H9 (cell line): Measurements from ENCODE around the gene KLHL22. TPM values are rescaled to one million over a fixed set of nuclear protein-coding genes. Genes with fewer than 3 reads are reported as not detected.

Experiments used
- DNase-seq: peaks from one replicate; pipeline ENCODE4 v3.0.0-alpha.2; 2017
- H2AFZ ChIP-seq: one replicate; pipeline ENCODE4 v1.6.1; 2013; ENCODE audit warnings: mild to moderate bottlenecking, low read length, control low read depth, moderate library complexity
- H2AK5ac ChIP-seq: 2 replicates; pipeline ENCODE4 v1.6.1; 2013; ENCODE audit warnings: low read length, control low read depth, mixed read lengths; ENCODE audit not compliant: insufficient read length
- H2BK120ac ChIP-seq: one replicate; pipeline ENCODE4 v1.6.1; 2013; ENCODE audit warnings: low read depth, mild to moderate bottlenecking, low read length, control low read depth, inconsistent platforms; ENCODE audit not compliant: poor library complexity, severe bottlenecking
- H2BK12ac ChIP-seq: 2 replicates; pipeline ENCODE4 v1.6.1; 2013; ENCODE audit warnings: low read length, control low read depth, mixed read lengths, low read depth; ENCODE audit not compliant: insufficient read length
- H2BK15ac ChIP-seq: 2 replicates; pipeline ENCODE4 v1.6.1; 2013; ENCODE audit warnings: low read depth, low read length, control low read depth
- H2BK20ac ChIP-seq: one replicate; pipeline ENCODE4 v1.6.1; 2013; ENCODE audit warnings: low read depth, mild to moderate bottlenecking, low read length, control low read depth, inconsistent platforms; ENCODE audit not compliant: poor library complexity, severe bottlenecking
- H2BK5ac ChIP-seq: 2 replicates; pipeline ENCODE4 v1.6.1; 2013; ENCODE audit warnings: low read length, control low read depth, mixed read lengths; ENCODE audit not compliant: insufficient read length
- H3K14ac ChIP-seq: 2 replicates; pipeline ENCODE4 v1.6.1; 2013; ENCODE audit warnings: low read length, control low read depth; ENCODE audit not compliant: insufficient read depth
- H3K18ac ChIP-seq: 2 replicates; pipeline ENCODE4 v1.6.1; 2013; ENCODE audit warnings: low read depth, mild to moderate bottlenecking, mixed read lengths, low read length, control low read depth; ENCODE audit not compliant: insufficient read length
- H3K23ac ChIP-seq: 2 replicates; pipeline ENCODE4 v1.6.1; 2013; ENCODE audit warnings: low read length, control low read depth, mixed read lengths, low read depth; ENCODE audit not compliant: insufficient read length
- H3K23me2 ChIP-seq: 2 replicates; pipeline ENCODE4 v1.6.1; 2013; ENCODE audit warnings: low read depth, mild to moderate bottlenecking, mixed read lengths, low read length, control low read depth; ENCODE audit not compliant: insufficient read length, poor library complexity, severe bottlenecking
- H3K27ac ChIP-seq: 2 replicates; pipeline ENCODE4 v1.5.1; 2013; ENCODE audit warnings: low read length, control low read depth, mixed read lengths, low read depth; ENCODE audit not compliant: insufficient read length
- H3K27me3 ChIP-seq: 2 replicates; pipeline ENCODE4 v1.6.1; 2013; ENCODE audit warnings: low read length, control low read depth, inconsistent platforms; ENCODE audit not compliant: insufficient read depth
- H3K4ac ChIP-seq: 2 replicates; pipeline ENCODE4 v1.6.1; 2013; ENCODE audit warnings: low read depth, mild to moderate bottlenecking, control low read depth, inconsistent platforms, low read length, moderate library complexity
- H3K4me1 ChIP-seq: 2 replicates; pipeline ENCODE4 v1.6.1; 2013; ENCODE audit warnings: low read length, control low read depth, inconsistent platforms; ENCODE audit not compliant: insufficient read depth
- H3K4me2 ChIP-seq: 2 replicates; pipeline ENCODE4 v1.6.1; 2013; ENCODE audit warnings: low read length, control low read depth, mixed read lengths; ENCODE audit not compliant: insufficient read length, insufficient read depth
- H3K56ac ChIP-seq: 2 replicates; pipeline ENCODE4 v1.6.1; 2013; ENCODE audit warnings: low read depth, mild to moderate bottlenecking, mixed read lengths, low read length, control low read depth; ENCODE audit not compliant: insufficient read length
- H3K79me1 ChIP-seq: 2 replicates; pipeline ENCODE4 v1.6.1; 2013; ENCODE audit warnings: low read depth, mild to moderate bottlenecking, moderate library complexity, low read length, control low read depth, inconsistent platforms; ENCODE audit not compliant: insufficient read depth, poor library complexity, severe bottlenecking
- H3K79me2 ChIP-seq: 2 replicates; pipeline ENCODE4 v1.6.1; 2013; ENCODE audit warnings: low read length, control low read depth, inconsistent platforms; ENCODE audit not compliant: insufficient read depth
- H3K9ac ChIP-seq: 2 replicates; pipeline ENCODE4 v1.6.1; 2013; ENCODE audit warnings: low read length, control low read depth, mixed read lengths; ENCODE audit not compliant: insufficient read length; ENCODE audit errors: extremely low read depth
- H3K9me3 ChIP-seq: one replicate; pipeline ENCODE4 v1.6.1; 2013; ENCODE audit warnings: low read depth, low read length, inconsistent platforms; ENCODE audit not compliant: control insufficient read depth
- H3T11ph ChIP-seq: one replicate; pipeline ENCODE4 v1.6.1; 2013; ENCODE audit warnings: mild to moderate bottlenecking, low read length, control low read depth, inconsistent platforms
- H4K20me1 ChIP-seq: one replicate; pipeline ENCODE4 v1.6.1; 2013; ENCODE audit not compliant: control insufficient read depth, insufficient read length, insufficient read depth
- H4K5ac ChIP-seq: 2 replicates; pipeline ENCODE4 v1.6.1; 2013; ENCODE audit warnings: low read depth, mild to moderate bottlenecking, mixed read lengths, low read length, control low read depth; ENCODE audit not compliant: insufficient read length
- H4K8ac ChIP-seq: replicated peaks from 2 replicates; pipeline ENCODE4 v1.6.1; 2013; ENCODE audit warnings: low read length, control low read depth, mixed read lengths, low read depth; ENCODE audit not compliant: insufficient read length
- H4K91ac ChIP-seq: 2 replicates; pipeline ENCODE4 v1.6.1; 2013; ENCODE audit warnings: low read depth, mild to moderate bottlenecking, moderate library complexity, mixed read lengths, low read length, control low read depth; ENCODE audit not compliant: insufficient read length
- H3K27ac Mint-ChIP-seq, 3 experiments: 2 replicates in 2 of 3; 3 replicates in 1 of 3; pipeline ENCODE4 v1.8.0; 2020 to 2021; ENCODE audit warnings: mixed read lengths in 3 of 3, mild to moderate bottlenecking in 1 of 3, moderate library complexity in 1 of 3
- H3K27me3 Mint-ChIP-seq: 2 replicates; pipeline ENCODE4 v1.8.0; 2021; ENCODE audit warnings: low read depth, mild to moderate bottlenecking, moderate library complexity, mixed read lengths
- H3K36me3 Mint-ChIP-seq, 3 experiments: 2 replicates in 2 of 3; 3 replicates in 1 of 3; pipeline ENCODE4 v1.8.0; 2020 to 2021; ENCODE audit warnings: low read depth in 3 of 3, mixed read lengths in 3 of 3; ENCODE audit not compliant: insufficient read depth in 1 of 3
- H3K4me1 Mint-ChIP-seq, 2 experiments: 2 replicates each; pipeline ENCODE4 v1.8.0; 2020; ENCODE audit warnings: mixed read lengths in 2 of 2
- H3K4me3 Mint-ChIP-seq, 2 experiments: 2 replicates in 1 of 2; 3 replicates in 1 of 2; pipeline ENCODE4 v1.8.0; 2020 to 2021; ENCODE audit warnings: mild to moderate bottlenecking in 2 of 2, mixed read lengths in 2 of 2, moderate library complexity in 1 of 2
- H3K9me3 Mint-ChIP-seq, 2 experiments: 2 replicates in 1 of 2; 3 replicates in 1 of 2; pipeline ENCODE4 v1.8.0; 2020; ENCODE audit warnings: mild to moderate bottlenecking in 2 of 2, mixed read lengths in 2 of 2, moderate library complexity in 1 of 2
- WGBS: extraction: QIAGEN DNeasy Blood & Tissue Kit; methylation state at CpG from one replicate; pipeline ENCODE4 v1.1.7; 2013; ENCODE audit warnings: missing lambda C conversion rate, low lambda C conversion rate, mixed read lengths; ENCODE audit not compliant: insufficient read length; ENCODE audit errors: extremely low coverage; 5-methylcytosine and 5-hydroxymethylcytosine counted together
- total RNA-seq: library from RNA; stranded (reverse); gene quantifications from 2 replicates; pipeline ENCODE4 v1.2.1, GENCODE V29; 2021
- TF ChIP-seq, protein P1 (sequence below): fragments of 200-600 bp; sonication (generic); conservative IDR thresholded peaks from 3 replicates; pipeline ENCODE4 v1.8.0; 2021; ENCODE audit warnings: antibody characterized with exemption, mild to moderate bottlenecking

The KLHL22 gene
- total RNA-seq, 1 experiment from 2014 or later, result 11.9 TPM

DNA sequence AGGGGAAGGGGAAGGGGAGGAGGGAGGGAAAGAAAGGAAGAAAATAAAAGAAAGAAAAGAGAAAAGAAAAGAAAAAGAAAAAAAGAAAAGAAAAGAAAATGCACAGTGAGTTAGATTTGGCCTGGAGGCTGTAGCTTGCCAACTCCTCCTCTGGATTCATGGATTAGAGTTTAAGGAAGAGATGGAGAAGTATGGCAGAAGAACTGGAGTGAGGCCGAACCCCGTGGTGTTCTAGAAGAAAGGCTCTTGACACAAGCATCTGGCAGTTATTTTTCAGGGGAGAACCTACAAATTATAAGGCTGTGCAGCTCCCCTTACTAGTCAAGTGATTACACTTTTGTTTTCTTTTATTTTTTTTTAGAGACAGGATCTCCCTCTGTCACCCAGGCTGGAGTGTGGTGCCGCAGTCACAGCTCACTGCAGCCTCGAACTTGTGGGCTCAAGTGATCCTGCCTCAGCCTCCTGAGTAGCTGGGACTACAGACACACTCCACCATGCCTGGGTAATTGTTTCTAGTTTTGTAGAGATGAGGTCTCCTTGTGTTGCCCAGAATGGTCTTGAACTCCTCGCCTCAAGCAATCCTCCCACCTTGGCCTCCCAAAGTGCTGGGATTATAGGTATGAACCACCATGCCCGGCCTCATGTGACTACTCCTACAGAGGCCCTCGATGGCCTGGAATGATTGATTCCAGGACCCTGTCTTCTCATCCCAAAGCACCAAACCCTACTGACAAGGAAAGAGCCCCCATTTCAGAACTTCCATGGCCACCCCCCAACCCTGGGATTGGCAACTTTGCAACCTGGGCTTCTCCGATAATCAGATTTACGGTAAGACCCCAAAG is 82.2 kb downstream of the KLHL22 start:
- no peak overlapping the region for H4K8ac ChIP-seq
- H3K79me2 ChIP-seq, result no peaks in the 10 kb centered on the region
- DNase-seq, result no peak
- no peaks in the 10 kb centered on the region for H4K20me1 ChIP-seq
- no peak overlapping the region for H3T11ph ChIP-seq
- H3K4ac ChIP-seq, result no peak overlapping the region
- H3K18ac ChIP-seq, result no peak overlapping the region
- H2BK15ac ChIP-seq, result no peak overlapping the region
- Mint-ChIP-seq H3K27ac (no peak overlapping the region), H3K4me1 (peaks cover 0 to 7% of the 10 kb centered on the region in 2 experiments; a peak in 1 of 4 replicates), H3K4me3 (no peak overlapping the region; a peak in 1 of 5 replicates), H3K9me3 (no peaks in the 10 kb centered on the region), H3K36me3 (peaks cover 0 to 6% (median 0%) of the 10 kb centered on the region in 3 experiments; a peak in 3 of 7 replicates), H3K27me3 (peaks cover 4% of the 10 kb centered on the region)
- H3K4me2 ChIP-seq, result no peak overlapping the region
- no peaks in the 10 kb centered on the region for H3K27me3 ChIP-seq
- TF ChIP-seq, protein P1, sequence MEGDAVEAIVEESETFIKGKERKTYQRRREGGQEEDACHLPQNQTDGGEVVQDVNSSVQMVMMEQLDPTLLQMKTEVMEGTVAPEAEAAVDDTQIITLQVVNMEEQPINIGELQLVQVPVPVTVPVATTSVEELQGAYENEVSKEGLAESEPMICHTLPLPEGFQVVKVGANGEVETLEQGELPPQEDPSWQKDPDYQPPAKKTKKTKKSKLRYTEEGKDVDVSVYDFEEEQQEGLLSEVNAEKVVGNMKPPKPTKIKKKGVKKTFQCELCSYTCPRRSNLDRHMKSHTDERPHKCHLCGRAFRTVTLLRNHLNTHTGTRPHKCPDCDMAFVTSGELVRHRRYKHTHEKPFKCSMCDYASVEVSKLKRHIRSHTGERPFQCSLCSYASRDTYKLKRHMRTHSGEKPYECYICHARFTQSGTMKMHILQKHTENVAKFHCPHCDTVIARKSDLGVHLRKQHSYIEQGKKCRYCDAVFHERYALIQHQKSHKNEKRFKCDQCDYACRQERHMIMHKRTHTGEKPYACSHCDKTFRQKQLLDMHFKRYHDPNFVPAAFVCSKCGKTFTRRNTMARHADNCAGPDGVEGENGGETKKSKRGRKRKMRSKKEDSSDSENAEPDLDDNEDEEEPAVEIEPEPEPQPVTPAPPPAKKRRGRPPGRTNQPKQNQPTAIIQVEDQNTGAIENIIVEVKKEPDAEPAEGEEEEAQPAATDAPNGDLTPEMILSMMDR, result no peak
- H3K4me1 ChIP-seq, result no peaks in the 10 kb centered on the region
- H3K23me2 ChIP-seq, result peaks cover 4% of the 10 kb centered on the region
- no peak overlapping the region for H4K5ac ChIP-seq
- no peak overlapping the region for H2BK5ac ChIP-seq
- no peak overlapping the region for H2BK20ac ChIP-seq
- no peaks in the 10 kb centered on the region for H3K9me3 ChIP-seq
- no peak overlapping the region for H2AK5ac ChIP-seq
- no peak overlapping the region for H3K27ac ChIP-seq
- H2BK120ac ChIP-seq, result no peak overlapping the region
- no peak overlapping the region for H3K9ac ChIP-seq
- no peak overlapping the region for H2AFZ ChIP-seq
- H3K56ac ChIP-seq, result no peak overlapping the region
- no peak overlapping the region for H3K23ac ChIP-seq
- WGBS, result no CpG with 5 or more reads among the region's 9 CpGs
- no peaks in the 10 kb centered on the region for H3K79me1 ChIP-seq
- H2BK12ac ChIP-seq, result no peak overlapping the region
- no peak overlapping the region for H4K91ac ChIP-seq
- no peak overlapping the region for H3K14ac ChIP-seq
